OCI-LY1 (cell line): ENCODE data around the gene CFAP53.

Experiments
- H2AFZ ChIP-seq: fragments of 200-600 bp; sonication (generic), shearing (Covaris generic); 2 replicates; pipeline ENCODE4 v1.6.0; 2014; ENCODE audit warnings: antibody characterized with exemption, mild to moderate bottlenecking, low read length
- H3F3A ChIP-seq: fragments of 200-600 bp; sonication (generic), shearing (Covaris generic); 2 replicates; pipeline ENCODE4 v1.6.0; 2014; ENCODE audit warnings: mild to moderate bottlenecking, antibody characterized with exemption, low read length, moderate library complexity; ENCODE audit not compliant: insufficient read depth
- H3K27ac ChIP-seq: fragments of 200-600 bp; sonication (generic); 2 replicates; pipeline ENCODE4 v1.5.1; 2014; ENCODE audit warnings: low read length, mixed run types, mild to moderate bottlenecking, low read depth; ENCODE audit not compliant: poor library complexity, severe bottlenecking
- H3K27me3 ChIP-seq: fragments of 200-600 bp; sonication (generic); 2 replicates; pipeline ENCODE4 v1.6.0; 2014; ENCODE audit warnings: antibody characterized with exemption, mild to moderate bottlenecking, low read length, moderate library complexity; ENCODE audit not compliant: insufficient read depth
- H3K36me3 ChIP-seq: fragments of 200-600 bp; sonication (generic); 2 replicates; pipeline ENCODE4 v1.6.1; 2014; ENCODE audit warnings: mild to moderate bottlenecking, antibody characterized with exemption, low read length, moderate library complexity, mixed read lengths; ENCODE audit not compliant: insufficient read depth
- H3K4me1 ChIP-seq: fragments of 200-600 bp; sonication (generic); 2 replicates; pipeline ENCODE4 v1.5.1; 2014; ENCODE audit warnings: mild to moderate bottlenecking, low read length, moderate library complexity; ENCODE audit not compliant: insufficient read depth, severe bottlenecking
- H3K4me2 ChIP-seq: fragments of 200-600 bp; sonication (generic), shearing (Covaris generic); 2 replicates; pipeline ENCODE4 v1.6.1; 2014; ENCODE audit warnings: low read length
- H3K4me3 ChIP-seq: fragments of 200-600 bp; sonication (generic); 2 replicates; pipeline ENCODE4 v1.5.1; 2014; ENCODE audit warnings: low read length, low read depth, mild to moderate bottlenecking, mixed read lengths; ENCODE audit not compliant: poor library complexity, severe bottlenecking
- H3K79me2 ChIP-seq: fragments of 200-600 bp; shearing (Covaris generic); 2 replicates; pipeline ENCODE4 v1.6.1; 2016; ENCODE audit warnings: mixed run types, low read length, mixed read lengths; ENCODE audit not compliant: insufficient read depth
- H3K9ac ChIP-seq: fragments of 200-600 bp; sonication (generic), shearing (Covaris generic); 2 replicates; pipeline ENCODE4 v1.6.1; 2014; ENCODE audit warnings: mild to moderate bottlenecking, low read length, mixed read lengths
- H3K9me2 ChIP-seq: fragments of 200-600 bp; sonication (generic), shearing (Covaris generic); 2 replicates; pipeline ENCODE4 v1.6.1; 2014; ENCODE audit warnings: low read depth, mild to moderate bottlenecking, low read length, mixed read lengths
- H3K9me3 ChIP-seq: fragments of 200-600 bp; shearing (Covaris generic); 2 replicates; pipeline ENCODE4 v1.6.1; 2014; ENCODE audit warnings: low read length, mixed read lengths
- H4K20me1 ChIP-seq: fragments of 200-600 bp; sonication (generic), shearing (Covaris generic); 2 replicates; pipeline ENCODE4 v1.6.0; 2016; ENCODE audit warnings: mild to moderate bottlenecking, low read length; ENCODE audit not compliant: insufficient read depth
- CTCF ChIP-seq: fragments of 200-600 bp; sonication (generic), shearing (Covaris generic); IDR thresholded peaks from 2 replicates; pipeline ENCODE4 v1.5.1; 2017; ENCODE audit warnings: mild to moderate bottlenecking, antibody characterized with exemption, low read length, moderate library complexity, mixed read lengths
- EZH2 ChIP-seq: fragments of 200-600 bp; sonication (generic), shearing (Covaris generic); IDR thresholded peaks from 2 replicates; pipeline ENCODE4 v1.8.0; 2017; ENCODE audit warnings: borderline replicate concordance, mixed run types, mild to moderate bottlenecking, antibody characterized with exemption, low read length, moderate library complexity, mixed read lengths

CFAP53 gene

DNA sequence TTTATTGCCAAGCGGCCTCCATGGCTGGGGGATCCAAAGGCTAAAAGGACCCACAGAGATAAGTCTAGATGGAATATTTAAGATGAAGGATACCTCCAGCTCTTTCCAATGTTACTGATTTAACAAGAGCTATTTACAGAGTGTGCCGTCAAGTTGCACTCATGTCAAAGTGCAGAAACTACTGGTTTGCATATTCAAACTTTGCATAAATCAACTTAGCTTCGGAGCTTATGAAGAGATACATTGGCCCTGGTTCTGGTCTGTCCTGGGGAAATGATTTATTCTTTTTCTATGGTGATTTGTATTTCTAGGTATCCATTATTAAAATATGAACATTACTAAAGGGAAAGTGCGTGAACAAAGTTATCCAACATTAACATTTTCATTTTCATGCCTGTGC, 57.0 kb downstream of the CFAP53 start:
- TF ChIP-seq EZH2 (no peak), CTCF (no peak)
- Histone ChIP-seq H3F3A (no peaks in the 10 kb centered on the region), H3K27ac (no peak overlapping the region), H3K9ac (no peak overlapping the region), H3K9me2 (no peaks in the 10 kb centered on the region), H3K4me3 (no peak overlapping the region), H3K79me2 (no peaks in the 10 kb centered on the region), H3K9me3 (no peaks in the 10 kb centered on the region), H4K20me1 (no peaks in the 10 kb centered on the region), H3K36me3 (no peaks in the 10 kb centered on the region), H3K4me2 (no peak overlapping the region), H3K27me3 (no peaks in the 10 kb centered on the region), H2AFZ (no peak overlapping the region), H3K4me1 (no peaks in the 10 kb centered on the region)

- Histone ChIP-seq H3K4me3 (no peak overlapping the region), H3F3A (no peaks in the 10 kb centered on the region), H3K9ac (no peak overlapping the region), H3K27me3 (no peaks in the 10 kb centered on the region), H3K4me2 (no peak overlapping the region), H3K4me1 (no peaks in the 10 kb centered on the region), H3K36me3 (no peaks in the 10 kb centered on the region), H3K27ac (no peak overlapping the region), H3K9me3 (no peaks in the 10 kb centered on the region), H4K20me1 (no peaks in the 10 kb centered on the region), H2AFZ (no peak overlapping the region), H3K79me2 (no peaks in the 10 kb centered on the region), H3K9me2 (no peaks in the 10 kb centered on the region)
- no peak for TF ChIP-seq CTCF
- TF ChIP-seq EZH2, result no peak
These were observed 58.6 kb downstream of the CFAP53 start for GRCh38 chr18:50207722-50208121.

GRCh38 chr18:50203801-50204604, 62.3 kb downstream of the CFAP53 start:
- no peak overlapping the region for H2AFZ ChIP-seq
- H3K9me3 ChIP-seq, result no peaks in the 10 kb centered on the region
- H3K27ac ChIP-seq, result no peak overlapping the region
- H4K20me1 ChIP-seq, result no peaks in the 10 kb centered on the region
- no peaks in the 10 kb centered on the region for H3K79me2 ChIP-seq
- H3K4me2 ChIP-seq, result no peak overlapping the region
- no peaks in the 10 kb centered on the region for H3F3A ChIP-seq
- no peaks in the 10 kb centered on the region for H3K4me1 ChIP-seq
- no peak overlapping the region for H3K4me3 ChIP-seq
- no peaks in the 10 kb centered on the region for H3K9me2 ChIP-seq
- no peak overlapping the region for H3K9ac ChIP-seq
- TF ChIP-seq CTCF, result peak; percentile 57
- TF ChIP-seq EZH2, result no peak
- H3K27me3 ChIP-seq, result no peaks in the 10 kb centered on the region
- no peaks in the 10 kb centered on the region for H3K36me3 ChIP-seq
